Mucosa of descending colon (tissue), 3 donors: ENCODE data around the gene CLIP4. TPM values are rescaled to one million over a fixed set of nuclear protein-coding genes. Genes with fewer than 3 reads are reported as not detected.

Source experiments
- ATAC-seq: fragments of 200-7000 bp; cut with Tn5 transposase; one replicate; pipeline ENCODE4 v1.9.1; 2020; ENCODE audit warnings: mild to moderate bottlenecking, moderate library complexity
- DNase-seq, 3 donors: peaks; one replicate each; pipeline ENCODE4 v3.0.0-alpha.2; 2020
- H3K36me3 ChIP-seq: fragments of 200-600 bp; one replicate; pipeline ENCODE4 v1.8.0; 2021; ENCODE audit warnings: low read depth, mild to moderate bottlenecking
- H3K4me1 ChIP-seq: fragments of 200-600 bp; one replicate; pipeline ENCODE4 v1.8.0; 2021; ENCODE audit warnings: low read depth, mild to moderate bottlenecking
- H3K4me3 ChIP-seq: fragments of 200-600 bp; one replicate; pipeline ENCODE4 v1.8.0; 2021; ENCODE audit warnings: mild to moderate bottlenecking
- H3K9me3 ChIP-seq: fragments of 200-600 bp; one replicate; pipeline ENCODE4 v1.8.0; 2021; ENCODE audit warnings: mild to moderate bottlenecking
- intact Hi-C, 2 donors: fragments of 100-400 bp; cut with DNase I in 1 of 2; cut with micrococcal nuclease in 1 of 2; formaldehyde crosslinking; loops; one replicate each; pipeline versions ENCODE4 v1.11.0 to v1.11.1; 2022; cut with DNase I, micrococcal nuclease
- total RNA-seq, 3 donors: library from RNA; stranded (reverse); fragmentation: NEBNext Ultra II Directional in 2 of 3; extraction: Animal tissue kit (Norgen Biotek cat#: 25700) in 2 of 3; gene quantifications; one replicate each; pipeline versions ENCODE4 v1.2.1 to v1.2.4, GENCODE V29; 2021 to 2023
- TF ChIP-seq, protein P1 (sequence below): fragments of 200-600 bp; IDR thresholded peaks from one replicate; pipeline ENCODE4 v1.8.0; 2022; ENCODE audit warnings: antibody characterized with exemption, mild to moderate bottlenecking
- donor health status: DM: no; HTN: no; CAD: no; lungs with moderate emphysema.
- donor health status: DM: no; HTN: no; CAD: no.
- donor health status: DM: no; HTN: yes; CAD: no.

CLIP4 gene
- total RNA-seq, 3 donors from 2014 or later = 2.6 to 48.1 (median 8.3) TPM

GRCh38 chr2:29119211-29119610 lies 4.0 kb downstream of the CLIP4 start:
- ATAC-seq (no peak), DNase-seq (no peak)
- TF ChIP-seq, protein P1, sequence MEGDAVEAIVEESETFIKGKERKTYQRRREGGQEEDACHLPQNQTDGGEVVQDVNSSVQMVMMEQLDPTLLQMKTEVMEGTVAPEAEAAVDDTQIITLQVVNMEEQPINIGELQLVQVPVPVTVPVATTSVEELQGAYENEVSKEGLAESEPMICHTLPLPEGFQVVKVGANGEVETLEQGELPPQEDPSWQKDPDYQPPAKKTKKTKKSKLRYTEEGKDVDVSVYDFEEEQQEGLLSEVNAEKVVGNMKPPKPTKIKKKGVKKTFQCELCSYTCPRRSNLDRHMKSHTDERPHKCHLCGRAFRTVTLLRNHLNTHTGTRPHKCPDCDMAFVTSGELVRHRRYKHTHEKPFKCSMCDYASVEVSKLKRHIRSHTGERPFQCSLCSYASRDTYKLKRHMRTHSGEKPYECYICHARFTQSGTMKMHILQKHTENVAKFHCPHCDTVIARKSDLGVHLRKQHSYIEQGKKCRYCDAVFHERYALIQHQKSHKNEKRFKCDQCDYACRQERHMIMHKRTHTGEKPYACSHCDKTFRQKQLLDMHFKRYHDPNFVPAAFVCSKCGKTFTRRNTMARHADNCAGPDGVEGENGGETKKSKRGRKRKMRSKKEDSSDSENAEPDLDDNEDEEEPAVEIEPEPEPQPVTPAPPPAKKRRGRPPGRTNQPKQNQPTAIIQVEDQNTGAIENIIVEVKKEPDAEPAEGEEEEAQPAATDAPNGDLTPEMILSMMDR = no peak
- no peaks in the 10 kb centered on the region for H3K36me3 ChIP-seq
- no peak overlapping the region for H3K4me3 ChIP-seq
- H3K9me3 ChIP-seq = peaks cover 3% of the 10 kb centered on the region
- intact Hi-C loops = no loop called here
- H3K4me1 ChIP-seq = no peaks in the 10 kb centered on the region

- DNase-seq (no peak), ATAC-seq (no peak)
- no peaks in the 10 kb centered on the region for H3K4me1 ChIP-seq
- TF ChIP-seq, protein P1 = no peak
- H3K36me3 ChIP-seq = no peaks in the 10 kb centered on the region
- H3K4me3 ChIP-seq = no peak overlapping the region
- intact Hi-C loops = no loop called here
- H3K9me3 ChIP-seq = peaks cover 3% of the 10 kb centered on the region
Observed at GRCh38 chr2:29120846-29121245, 5.6 kb downstream of the CLIP4 start.

- peaks cover 3% of the 10 kb centered on the region for H3K9me3 ChIP-seq
- ATAC-seq = no peak
- no peaks in the 10 kb centered on the region for H3K4me1 ChIP-seq
- H3K36me3 ChIP-seq = no peaks in the 10 kb centered on the region
- no peak for DNase-seq
- H3K4me3 ChIP-seq = no peak overlapping the region
- intact Hi-C loops = no loop called here
- TF ChIP-seq, protein P1 = no peak
Observed at GRCh38 chr2:29123617-29124349, 8.6 kb downstream of the CLIP4 start.

GRCh38 chr2:29124504-29124903 lies 9.3 kb downstream of the CLIP4 start:
- intact Hi-C loops = no loop called here
- DNase-seq (no peak), ATAC-seq (no peak)
- no peak overlapping the region for H3K4me3 ChIP-seq
- TF ChIP-seq, protein P1 = no peak
- no peaks in the 10 kb centered on the region for H3K36me3 ChIP-seq
- H3K4me1 ChIP-seq = no peaks in the 10 kb centered on the region
- peaks cover 3% of the 10 kb centered on the region for H3K9me3 ChIP-seq

DNA sequence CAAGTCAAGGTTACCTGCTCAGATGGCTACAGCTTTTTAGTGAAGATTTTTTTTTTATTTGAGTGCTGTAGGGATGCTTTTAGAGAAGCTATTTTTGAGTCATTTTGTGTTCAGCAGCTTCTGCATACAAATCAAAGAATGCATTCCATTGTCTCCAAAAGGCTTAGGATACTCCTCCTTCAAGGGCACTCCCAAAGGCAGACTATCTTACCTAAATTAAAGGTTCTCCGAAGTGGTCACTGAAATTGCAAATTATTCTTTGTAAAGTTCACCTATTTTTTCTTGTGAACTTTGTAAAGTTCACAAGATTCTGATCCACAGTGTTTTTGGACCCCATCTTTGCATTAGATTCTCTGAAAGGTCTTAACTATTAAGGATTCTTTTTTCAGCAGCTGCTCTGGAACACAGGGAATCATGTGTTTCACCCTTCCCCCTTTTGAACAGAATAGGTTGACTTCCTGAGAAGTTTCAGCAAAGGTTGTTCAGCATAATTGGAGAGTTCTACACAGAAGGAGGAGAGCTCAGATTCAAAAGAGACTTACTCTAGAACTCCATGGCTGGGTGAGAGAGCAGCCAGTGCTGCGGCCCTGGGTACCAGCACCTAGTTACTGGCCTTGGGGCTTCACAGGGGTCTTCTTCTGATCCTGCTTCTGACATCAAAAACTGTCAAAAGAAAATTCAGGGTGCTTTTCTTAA lies 14.5 kb downstream of the CLIP4 start:
- Histone ChIP-seq H3K4me1 (no peaks in the 10 kb centered on the region), H3K4me3 (no peak overlapping the region), H3K9me3 (no peaks in the 10 kb centered on the region), H3K36me3 (no peaks in the 10 kb centered on the region)
- intact Hi-C loops = no loop called here
- TF ChIP-seq, protein P1 = no peak
- DNase-seq = no peak
- no peak for ATAC-seq
